Measurements from ENCODE around the gene GRM8. TPM values are rescaled to one million over a fixed set of nuclear protein-coding genes. Genes with fewer than 3 reads are reported as not detected.

GRM8 gene
- total RNA-seq, 1 experiment from 2014 or later: not detected

DNA sequence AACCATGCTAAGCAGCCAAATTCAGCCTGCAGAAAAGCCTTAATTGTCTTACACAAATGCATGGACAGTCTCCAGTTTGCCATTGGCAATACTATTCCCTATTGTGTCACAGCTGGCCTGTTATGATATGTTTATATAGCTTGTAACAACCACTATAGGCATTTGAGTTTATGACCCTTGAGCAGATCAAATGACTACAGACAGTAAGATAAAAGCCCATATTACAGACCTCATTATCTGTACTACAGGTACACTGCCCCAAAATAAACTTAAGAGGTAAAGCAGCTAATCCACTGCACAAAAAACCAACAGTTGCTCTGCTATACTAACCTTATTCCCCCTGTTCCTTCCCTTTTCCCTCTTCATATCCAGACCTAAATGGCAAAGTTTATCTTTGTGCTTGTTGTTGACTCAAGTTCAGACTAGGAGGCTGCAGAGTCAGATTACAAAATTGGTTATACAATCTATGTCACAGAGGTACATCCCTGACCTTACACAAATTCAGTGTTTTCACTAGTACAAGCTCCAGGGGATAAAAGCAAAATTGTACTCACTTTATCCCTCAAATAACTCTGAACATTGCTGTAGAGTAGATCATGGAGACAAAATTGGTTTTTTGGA lies 218.4 kb downstream of the GRM8 start:
- ChIA-PET POLR2A (no interaction called here), CTCF (no interaction called here)
- BruUV-seq (replicated peaks): no TSS peak
- H3K4me1 ChIP-seq (ENCODE audit: control insufficient read depth, insufficient read depth, low read length): no peaks in the 10 kb centered on the region
- H3K27ac ChIP-seq (ENCODE audit: low read length): no peak overlapping the region
- H3K27me3 ChIP-seq (ENCODE audit: control insufficient read depth, insufficient read depth, low read length): no peaks in the 10 kb centered on the region
- intact Hi-C loops (cut with micrococcal nuclease; ENCODE audit: unreplicated experiment) (no loop called here), in situ Hi-C loops (cut with HindIII; ENCODE audit: low pct_unique_long_range_greater_than_20kb, low sequenced_read_pairs) (no loop called here)
- H3K9me3 ChIP-seq (ENCODE audit: control insufficient read depth, insufficient read depth, low read depth, low read length): peaks cover 2% of the 10 kb centered on the region; the same call in 1 of the 2 replicates
- ATAC-seq (no peak), DNase-seq (ENCODE audit: low read depth, low spot score) (no peak)
- H3K4me3 ChIP-seq (ENCODE audit: low read depth in 2 of 2, low read length in 2 of 2): no peak overlapping the region
- no peaks in the 10 kb centered on the region for H3K36me3 ChIP-seq (ENCODE audit: control insufficient read depth, insufficient read depth, low read length)
- TF ChIP-seq, protein P1, sequence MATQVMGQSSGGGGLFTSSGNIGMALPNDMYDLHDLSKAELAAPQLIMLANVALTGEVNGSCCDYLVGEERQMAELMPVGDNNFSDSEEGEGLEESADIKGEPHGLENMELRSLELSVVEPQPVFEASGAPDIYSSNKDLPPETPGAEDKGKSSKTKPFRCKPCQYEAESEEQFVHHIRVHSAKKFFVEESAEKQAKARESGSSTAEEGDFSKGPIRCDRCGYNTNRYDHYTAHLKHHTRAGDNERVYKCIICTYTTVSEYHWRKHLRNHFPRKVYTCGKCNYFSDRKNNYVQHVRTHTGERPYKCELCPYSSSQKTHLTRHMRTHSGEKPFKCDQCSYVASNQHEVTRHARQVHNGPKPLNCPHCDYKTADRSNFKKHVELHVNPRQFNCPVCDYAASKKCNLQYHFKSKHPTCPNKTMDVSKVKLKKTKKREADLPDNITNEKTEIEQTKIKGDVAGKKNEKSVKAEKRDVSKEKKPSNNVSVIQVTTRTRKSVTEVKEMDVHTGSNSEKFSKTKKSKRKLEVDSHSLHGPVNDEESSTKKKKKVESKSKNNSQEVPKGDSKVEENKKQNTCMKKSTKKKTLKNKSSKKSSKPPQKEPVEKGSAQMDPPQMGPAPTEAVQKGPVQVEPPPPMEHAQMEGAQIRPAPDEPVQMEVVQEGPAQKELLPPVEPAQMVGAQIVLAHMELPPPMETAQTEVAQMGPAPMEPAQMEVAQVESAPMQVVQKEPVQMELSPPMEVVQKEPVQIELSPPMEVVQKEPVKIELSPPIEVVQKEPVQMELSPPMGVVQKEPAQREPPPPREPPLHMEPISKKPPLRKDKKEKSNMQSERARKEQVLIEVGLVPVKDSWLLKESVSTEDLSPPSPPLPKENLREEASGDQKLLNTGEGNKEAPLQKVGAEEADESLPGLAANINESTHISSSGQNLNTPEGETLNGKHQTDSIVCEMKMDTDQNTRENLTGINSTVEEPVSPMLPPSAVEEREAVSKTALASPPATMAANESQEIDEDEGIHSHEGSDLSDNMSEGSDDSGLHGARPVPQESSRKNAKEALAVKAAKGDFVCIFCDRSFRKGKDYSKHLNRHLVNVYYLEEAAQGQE (IDR thresholded peaks at IDR 0.05; ENCODE audit: insufficient read depth in 1 of 2, low read depth in 2 of 2, low read length in 1 of 2): no peak
- no peak for TF ChIP-seq TCF7L2 (IDR thresholded peaks at IDR 0.05; ENCODE audit: low read depth, low read length)
- TF ChIP-seq, protein P2, sequence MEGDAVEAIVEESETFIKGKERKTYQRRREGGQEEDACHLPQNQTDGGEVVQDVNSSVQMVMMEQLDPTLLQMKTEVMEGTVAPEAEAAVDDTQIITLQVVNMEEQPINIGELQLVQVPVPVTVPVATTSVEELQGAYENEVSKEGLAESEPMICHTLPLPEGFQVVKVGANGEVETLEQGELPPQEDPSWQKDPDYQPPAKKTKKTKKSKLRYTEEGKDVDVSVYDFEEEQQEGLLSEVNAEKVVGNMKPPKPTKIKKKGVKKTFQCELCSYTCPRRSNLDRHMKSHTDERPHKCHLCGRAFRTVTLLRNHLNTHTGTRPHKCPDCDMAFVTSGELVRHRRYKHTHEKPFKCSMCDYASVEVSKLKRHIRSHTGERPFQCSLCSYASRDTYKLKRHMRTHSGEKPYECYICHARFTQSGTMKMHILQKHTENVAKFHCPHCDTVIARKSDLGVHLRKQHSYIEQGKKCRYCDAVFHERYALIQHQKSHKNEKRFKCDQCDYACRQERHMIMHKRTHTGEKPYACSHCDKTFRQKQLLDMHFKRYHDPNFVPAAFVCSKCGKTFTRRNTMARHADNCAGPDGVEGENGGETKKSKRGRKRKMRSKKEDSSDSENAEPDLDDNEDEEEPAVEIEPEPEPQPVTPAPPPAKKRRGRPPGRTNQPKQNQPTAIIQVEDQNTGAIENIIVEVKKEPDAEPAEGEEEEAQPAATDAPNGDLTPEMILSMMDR (IDR thresholded peaks at IDR 0.05): no peak
- no peak for TF ChIP-seq POLR2AphosphoS5 (IDR thresholded peaks at IDR 0.05; ENCODE audit: low read depth, low read length)
- TF ChIP-seq SIN3A (IDR thresholded peaks at IDR 0.05; ENCODE audit: borderline replicate concordance, insufficient read depth, low read depth, low read length): no peak

DNA sequence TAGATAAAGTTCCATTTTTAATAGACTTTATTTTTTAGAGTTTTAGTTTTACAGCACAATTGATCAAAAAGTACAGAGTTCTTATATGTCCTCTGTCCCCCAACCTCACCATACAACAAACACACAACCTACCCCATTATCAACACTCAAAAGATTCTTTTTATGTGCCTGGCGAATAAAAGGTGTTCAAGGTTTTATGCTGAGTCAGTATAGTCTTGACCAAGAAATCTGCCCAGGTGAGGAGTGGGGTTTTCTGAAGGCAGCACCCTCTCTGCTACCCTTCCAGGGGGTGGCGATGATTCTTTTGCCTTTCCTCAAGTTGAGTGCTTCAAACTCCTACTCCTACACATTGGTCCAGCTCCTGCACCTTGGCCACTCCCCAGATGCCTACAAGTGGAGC lies 222.9 kb downstream of the GRM8 start:
- Histone ChIP-seq H3K27ac (ENCODE audit: low read length) (no peak overlapping the region), H3K4me3 (ENCODE audit: low read depth in 2 of 2, low read length in 2 of 2) (no peak overlapping the region), H3K4me1 (ENCODE audit: control insufficient read depth, insufficient read depth, low read length) (no peaks in the 10 kb centered on the region), H3K36me3 (ENCODE audit: control insufficient read depth, insufficient read depth, low read length) (no peaks in the 10 kb centered on the region), H3K9me3 (ENCODE audit: control insufficient read depth, insufficient read depth, low read depth, low read length) (peaks cover 2% of the 10 kb centered on the region; the same call in 1 of the 2 replicates), H3K27me3 (ENCODE audit: control insufficient read depth, insufficient read depth, low read length) (no peaks in the 10 kb centered on the region)
- no TSS peak for BruUV-seq (replicated peaks)
- intact Hi-C loops (cut with micrococcal nuclease; ENCODE audit: unreplicated experiment) (no loop called here), in situ Hi-C loops (cut with HindIII; ENCODE audit: low pct_unique_long_range_greater_than_20kb, low sequenced_read_pairs) (no loop called here)
- DNase-seq (ENCODE audit: low read depth, low spot score): no peak
- CTCF ChIA-PET: no interaction called here
- TF ChIP-seq TCF7L2 (IDR thresholded peaks at IDR 0.05; ENCODE audit: low read depth, low read length): no peak
- TF ChIP-seq POLR2AphosphoS5 (IDR thresholded peaks at IDR 0.05; ENCODE audit: low read depth, low read length): no peak
- TF ChIP-seq SIN3A (IDR thresholded peaks at IDR 0.05; ENCODE audit: borderline replicate concordance, insufficient read depth, low read depth, low read length): no peak
- TF ChIP-seq, protein P2 (IDR thresholded peaks at IDR 0.05): no peak
- TF ChIP-seq, protein P1 (IDR thresholded peaks at IDR 0.05; ENCODE audit: insufficient read depth in 1 of 2, low read depth in 2 of 2, low read length in 1 of 2): no peak
- no peak for ATAC-seq
- POLR2A ChIA-PET: no interaction called here
